HG03469 (cell line): ENCODE data around the gene LRIT1.
A peak's percentile ranks its signal among the peaks of the same experiment; 100 is the strongest.
"Not testable (repeated sequence)": the region's sequence is repeated elsewhere in the genome, so short reads cannot be mapped to it uniquely, and the experiment has no call there.

Experiments used
- ATAC-seq: cut with Tn5 transposase; IDR thresholded peaks from one replicate; pipeline ENCODE4 v1.9.1; 2021; ENCODE audit warnings: mild to moderate bottlenecking, moderate library complexity, moderate number of reproducible peaks; ENCODE audit not compliant: unreplicated experiment

The LRIT1 gene, protein sequence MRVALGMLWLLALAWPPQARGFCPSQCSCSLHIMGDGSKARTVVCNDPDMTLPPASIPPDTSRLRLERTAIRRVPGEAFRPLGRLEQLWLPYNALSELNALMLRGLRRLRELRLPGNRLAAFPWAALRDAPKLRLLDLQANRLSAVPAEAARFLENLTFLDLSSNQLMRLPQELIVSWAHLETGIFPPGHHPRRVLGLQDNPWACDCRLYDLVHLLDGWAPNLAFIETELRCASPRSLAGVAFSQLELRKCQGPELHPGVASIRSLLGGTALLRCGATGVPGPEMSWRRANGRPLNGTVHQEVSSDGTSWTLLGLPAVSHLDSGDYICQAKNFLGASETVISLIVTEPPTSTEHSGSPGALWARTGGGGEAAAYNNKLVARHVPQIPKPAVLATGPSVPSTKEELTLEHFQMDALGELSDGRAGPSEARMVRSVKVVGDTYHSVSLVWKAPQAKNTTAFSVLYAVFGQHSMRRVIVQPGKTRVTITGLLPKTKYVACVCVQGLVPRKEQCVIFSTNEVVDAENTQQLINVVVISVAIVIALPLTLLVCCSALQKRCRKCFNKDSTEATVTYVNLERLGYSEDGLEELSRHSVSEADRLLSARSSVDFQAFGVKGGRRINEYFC

GRCh38 chr10:84241185-84241790, at the start of gene LRIT1:
Gene LRIT1, minus strand, starts transcription at chr10:84241546. Its CDS starts 107 bp downstream, at chr10:84241439.
- ATAC-seq: no peak

GRCh38 chr10:84290235-84290634, 48.9 kb upstream of the LRIT1 start:
- no peak for ATAC-seq

DNA sequence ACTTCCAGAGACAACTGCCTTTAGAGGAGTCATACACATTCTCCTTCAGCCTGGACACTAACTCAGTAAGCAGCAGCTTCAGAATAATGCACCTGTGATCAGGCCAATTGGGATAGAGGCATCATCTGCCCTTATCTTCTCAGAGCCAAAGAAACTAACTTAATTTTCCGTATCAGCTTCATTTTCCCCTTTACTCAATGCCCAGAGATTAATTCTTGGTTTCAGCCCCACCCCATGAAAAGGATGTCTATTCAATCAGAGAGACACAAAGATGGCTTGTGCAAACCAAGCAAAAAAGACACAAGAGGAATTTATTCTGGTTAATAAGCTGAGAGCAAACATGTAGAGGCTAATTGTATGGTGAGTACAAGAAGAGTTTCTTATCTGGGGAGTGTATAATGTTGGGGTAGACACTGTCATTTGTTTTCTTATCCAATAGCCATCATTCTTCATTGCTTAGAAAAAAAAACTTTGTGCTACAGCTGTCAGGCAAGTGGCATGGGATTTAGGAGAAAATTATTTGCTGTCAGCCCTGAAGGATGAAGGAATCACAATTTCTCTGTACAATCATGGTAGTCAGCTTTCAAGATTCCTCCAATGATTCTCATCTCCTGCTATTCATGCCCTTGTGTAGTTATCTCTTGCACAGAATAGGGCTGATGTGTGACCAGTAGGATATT, 48.3 kb upstream of the LRIT1 start:
- no peak for ATAC-seq

DNA sequence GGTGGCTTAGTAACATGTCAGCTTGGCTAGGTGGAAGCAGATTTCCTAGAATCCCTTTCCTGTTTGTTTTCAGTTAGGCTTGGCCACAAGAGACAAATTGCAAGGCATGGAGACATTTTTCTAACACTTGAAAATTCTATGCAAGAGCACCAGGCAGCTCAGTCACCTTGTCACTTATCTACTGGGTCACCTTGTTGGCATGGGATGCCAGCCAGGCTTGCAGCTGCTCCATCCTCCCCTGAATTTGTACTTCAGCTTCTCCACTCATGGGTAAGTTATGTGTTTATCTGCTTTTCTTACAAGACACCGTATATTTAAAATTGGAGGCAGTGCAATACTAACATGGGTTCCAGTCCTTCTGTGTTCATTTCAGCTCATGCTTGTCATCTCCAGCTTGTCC, 46.8 kb upstream of the LRIT1 start:
- ATAC-seq: no peak

GRCh38 chr10:84286695-84287094, 45.3 kb upstream of the LRIT1 start:
- no peak for ATAC-seq

DNA sequence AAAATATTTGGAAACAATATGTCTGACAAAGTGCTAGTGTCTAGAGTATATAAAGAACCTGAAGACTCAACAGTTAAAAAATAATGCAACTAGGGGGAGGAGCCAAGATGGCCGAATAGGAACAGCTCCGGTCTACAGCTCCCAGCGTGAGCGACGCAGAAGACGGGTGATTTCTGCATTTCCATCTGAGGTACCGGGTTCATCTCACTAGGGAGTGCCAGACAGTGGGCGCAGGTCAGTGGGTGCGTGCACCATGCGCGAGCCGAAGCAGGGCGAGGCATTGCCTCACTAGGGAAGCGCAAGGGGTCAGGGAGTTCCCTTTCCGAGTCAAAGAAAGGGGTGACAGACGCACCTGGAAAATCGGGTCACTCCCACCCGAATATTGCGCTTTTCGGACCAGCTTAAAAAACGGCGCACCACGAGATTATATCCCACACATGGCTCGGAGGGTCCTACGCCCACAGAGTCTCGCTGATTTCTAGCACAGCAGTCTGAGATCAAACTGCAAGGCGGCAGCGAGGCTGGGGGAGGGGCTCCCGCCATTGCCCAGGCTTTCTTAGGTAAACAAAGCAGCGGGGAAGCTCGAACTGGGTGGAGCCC, 38.6 kb upstream of the LRIT1 start:
- ATAC-seq: not testable (repeated sequence)

- ATAC-seq: no peak
Observed at GRCh38 chr10:84270708-84271107, 29.4 kb upstream of the LRIT1 start.

- ATAC-seq: no peak
Observed at GRCh38 chr10:84269773-84270172, 28.4 kb upstream of the LRIT1 start.

GRCh38 chr10:84269162-84269561, 27.8 kb upstream of the LRIT1 start:
- no peak for ATAC-seq

DNA sequence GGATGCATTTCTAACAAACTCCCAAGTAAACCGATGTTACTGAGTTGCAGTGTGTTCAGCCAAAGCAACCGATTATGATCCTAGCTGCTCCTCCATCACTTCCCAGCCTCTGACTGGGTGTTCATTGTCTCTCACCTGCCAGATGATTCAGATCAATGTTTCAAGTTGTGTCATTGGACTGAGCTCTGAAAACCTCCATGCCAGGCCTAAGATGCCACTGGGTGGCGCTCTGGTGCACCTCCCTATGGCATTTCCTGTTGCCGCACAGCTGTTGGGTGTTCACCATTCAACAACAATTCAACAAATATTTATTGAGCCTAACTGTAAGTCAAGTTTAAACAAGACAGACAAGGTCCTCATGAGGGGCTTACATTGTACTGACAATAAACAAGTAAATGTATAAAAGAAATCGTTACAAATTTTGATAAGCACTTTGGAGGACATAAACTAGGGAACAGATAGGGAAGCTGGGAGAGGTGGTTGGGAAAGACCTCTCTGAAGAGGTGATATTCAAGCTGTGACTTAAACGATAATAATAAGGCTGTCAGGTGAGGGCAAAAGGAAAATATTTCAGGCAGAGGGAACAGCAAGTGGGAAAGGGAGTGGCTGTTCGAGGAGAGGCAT, 26.3 kb upstream of the LRIT1 start:
- ATAC-seq: peak; percentile 57

DNA sequence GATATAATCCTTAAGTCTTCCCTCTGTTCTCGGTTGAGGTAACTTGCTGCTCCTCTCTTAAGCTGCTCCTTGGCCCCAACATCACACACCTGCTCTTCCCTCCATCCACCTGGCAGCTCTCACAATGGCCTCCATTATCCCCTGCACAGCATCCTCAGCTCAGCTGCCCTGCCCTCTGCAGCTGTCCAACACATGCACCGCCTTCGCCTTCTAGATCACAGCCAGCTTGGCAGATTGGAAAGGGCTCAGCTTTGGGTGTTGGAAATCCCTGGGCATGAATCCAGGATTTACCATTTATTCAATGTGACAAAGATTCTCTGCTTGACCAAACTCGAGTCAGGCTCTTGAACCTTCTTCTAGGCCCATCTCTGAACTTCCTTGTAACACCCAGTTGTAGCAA, 24.1 kb upstream of the LRIT1 start:
- ATAC-seq: no peak

DNA sequence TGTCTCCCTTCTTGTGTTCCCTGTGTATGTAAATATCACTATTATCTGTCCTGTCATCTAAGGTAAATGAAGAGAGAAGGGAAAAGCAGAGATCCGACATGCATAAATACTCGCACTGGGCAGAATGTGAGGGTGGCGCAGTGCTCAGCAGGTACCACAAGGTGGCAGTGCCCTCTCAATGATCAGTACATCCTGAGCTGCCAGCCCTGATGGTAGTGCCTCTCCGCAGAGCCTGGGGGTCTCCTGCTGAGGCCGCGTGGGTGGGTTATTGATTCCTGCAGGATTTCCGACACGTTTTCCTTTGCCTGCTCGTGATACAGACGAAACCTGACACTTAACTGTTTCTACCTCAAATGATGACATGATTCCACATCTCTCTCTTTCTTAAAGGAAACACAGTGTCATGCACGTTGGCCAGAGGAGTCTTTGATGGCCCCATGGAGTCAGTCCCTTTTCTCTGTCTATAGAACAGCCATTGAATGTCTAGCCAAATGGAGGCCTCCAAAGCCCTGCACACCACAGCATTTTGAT, 23.3 kb upstream of the LRIT1 start:
- peak; percentile 90 for ATAC-seq

DNA sequence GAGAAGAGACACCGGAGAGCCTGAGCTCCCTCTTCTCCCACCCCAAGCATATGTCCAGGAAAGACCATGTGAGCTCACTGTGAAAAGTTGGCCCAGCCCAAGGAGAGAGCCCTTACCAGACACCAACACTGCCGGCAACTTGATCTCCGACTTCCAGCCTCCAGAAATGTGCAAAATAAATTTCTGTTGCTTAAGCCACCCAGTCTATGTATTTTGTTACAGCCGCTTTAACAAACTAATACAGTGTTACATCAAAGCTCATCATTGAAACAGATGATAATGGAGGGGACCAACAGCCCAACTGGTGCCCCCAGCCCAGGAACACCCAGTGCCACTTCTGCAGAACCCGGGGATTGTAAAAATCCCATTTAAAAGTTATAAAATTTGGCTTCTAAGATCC, 22.4 kb upstream of the LRIT1 start:
- ATAC-seq: no peak

GRCh38 chr10:84262190-84262956, 21.0 kb upstream of the LRIT1 start:
- no peak for ATAC-seq

GRCh38 chr10:84261236-84261915, 20.0 kb upstream of the LRIT1 start:
- no peak for ATAC-seq

DNA sequence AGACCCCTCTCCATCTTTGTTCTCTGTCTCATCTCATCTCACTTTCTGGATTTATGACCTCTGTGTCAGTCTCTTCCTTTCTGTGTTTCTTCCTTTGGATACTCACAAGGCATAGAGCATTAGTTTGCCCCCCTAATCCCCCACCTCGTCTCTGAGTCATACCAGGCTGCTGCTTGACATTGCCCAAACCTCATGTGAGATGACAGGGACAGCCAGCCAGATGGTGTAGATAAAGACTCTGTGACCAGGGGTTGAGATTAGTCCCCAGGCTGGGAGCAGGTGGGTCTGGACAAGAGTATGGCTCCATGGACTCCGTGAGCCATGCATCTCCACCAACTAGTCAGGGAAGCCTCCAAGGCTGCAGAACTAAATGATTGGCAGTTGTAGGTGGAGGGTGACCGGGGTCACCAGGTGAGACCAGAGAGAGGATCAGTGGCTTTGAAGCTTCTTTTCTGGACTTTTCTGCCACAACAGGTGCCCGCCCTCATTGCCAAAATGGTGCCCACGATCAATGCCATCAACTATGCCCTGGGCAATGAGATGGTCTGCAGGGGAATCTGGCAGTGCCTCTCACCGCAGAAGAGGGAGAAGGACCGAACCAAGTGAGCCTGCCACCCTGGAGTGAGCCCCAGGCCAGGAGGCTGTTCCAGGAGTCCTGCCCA, 16.8 kb upstream of the LRIT1 start:
- no peak for ATAC-seq

DNA sequence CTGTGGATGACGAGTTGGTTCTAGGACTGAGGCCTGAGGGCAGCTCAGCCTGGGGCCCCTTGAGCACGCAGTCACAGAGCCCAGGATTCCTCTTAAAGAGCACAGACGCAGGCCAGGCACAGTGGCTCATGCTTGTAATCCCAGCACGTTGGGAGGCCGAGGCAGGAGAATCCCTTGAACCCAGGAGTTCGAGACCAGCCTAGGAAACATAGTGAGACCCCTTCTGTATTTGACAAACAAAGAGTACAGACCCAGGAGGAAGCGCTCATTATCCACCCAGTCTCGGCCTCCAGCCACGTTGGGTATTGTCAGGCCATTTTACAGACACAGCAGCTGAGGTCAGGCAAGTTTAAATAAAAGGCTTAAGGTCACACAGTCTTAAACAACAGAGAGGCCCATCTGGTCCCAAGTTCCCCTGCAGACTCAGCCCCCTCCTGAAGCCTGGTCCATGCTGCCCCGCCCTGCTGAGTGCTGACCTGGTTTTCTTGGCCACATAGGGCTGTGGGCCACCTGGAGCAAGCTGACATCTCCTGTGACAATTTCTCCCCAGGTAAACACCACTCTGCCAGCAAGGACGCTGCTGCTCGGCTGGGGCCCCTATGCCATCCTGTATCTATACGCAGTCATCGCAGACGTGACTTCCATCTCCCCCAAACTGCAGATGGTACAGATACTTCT, 16.1 kb upstream of the LRIT1 start:
- no peak for ATAC-seq
